GM18511 (cell line): Measurements from ENCODE around the gene PAPPA2.

Experiments
- ATAC-seq: cut with Tn5 transposase; IDR thresholded peaks from one replicate; pipeline ENCODE4 v1.9.1; 2021; ENCODE audit warnings: mild to moderate bottlenecking, moderate library complexity; ENCODE audit not compliant: unreplicated experiment

PAPPA2 gene

GRCh38 chr1:176849281-176849680 lies 386.3 kb downstream of the PAPPA2 start:
- ATAC-seq, result no peak

- no peak for ATAC-seq
Measured at GRCh38 chr1:176850871-176851270, 387.9 kb downstream of the PAPPA2 start.

- no peak for ATAC-seq
Measured at GRCh38 chr1:176852124-176852523, 389.1 kb downstream of the PAPPA2 start.

- ATAC-seq, result no peak
Measured at GRCh38 chr1:176853503-176853902, 390.5 kb downstream of the PAPPA2 start.

- ATAC-seq, result no peak
Measured at GRCh38 chr1:176854121-176854520, 391.1 kb downstream of the PAPPA2 start.

- ATAC-seq, result no peak
Measured at GRCh38 chr1:176854758-176855745, 392.1 kb downstream of the PAPPA2 start.

GRCh38 chr1:176857632-176858031 lies 394.7 kb downstream of the PAPPA2 start:
- ATAC-seq, result no peak

- no peak for ATAC-seq
Measured at GRCh38 chr1:176858433-176858916, 395.5 kb downstream of the PAPPA2 start.

GRCh38 chr1:176863613-176864012 lies 400.6 kb downstream of the PAPPA2 start:
- no peak for ATAC-seq

- ATAC-seq, result no peak
Measured at GRCh38 chr1:176864211-176864610, 401.2 kb downstream of the PAPPA2 start.

- no peak for ATAC-seq
Measured at GRCh38 chr1:176866011-176866714, 403.2 kb downstream of the PAPPA2 start.

GRCh38 chr1:176869577-176869976 lies 406.6 kb downstream of the PAPPA2 start:
- ATAC-seq, result no peak

- no peak for ATAC-seq
Measured at GRCh38 chr1:176876966-176877515, 414.1 kb downstream of the PAPPA2 start.

- ATAC-seq, result no peak
Measured at GRCh38 chr1:176877557-176877956, 414.6 kb downstream of the PAPPA2 start.

GRCh38 chr1:176878750-176879536 lies 416.0 kb downstream of the PAPPA2 start:
- no peak for ATAC-seq

- ATAC-seq, result no peak
Measured at GRCh38 chr1:176879784-176880620, 417.0 kb downstream of the PAPPA2 start.

- peak; percentile 77 for ATAC-seq
Measured at GRCh38 chr1:176880955-176881595, 418.1 kb downstream of the PAPPA2 start.

- ATAC-seq, result no peak
Measured at GRCh38 chr1:176884286-176884685, 421.3 kb downstream of the PAPPA2 start.

- ATAC-seq, result no peak
Measured at GRCh38 chr1:176884911-176885310, 421.9 kb downstream of the PAPPA2 start.
